ENCODE data around the gene FBXL7.

- TF ChIP-seq CTCF (conservative IDR thresholded peaks at IDR 0.05 in 1 of 2, IDR thresholded peaks at IDR 0.05 in 1 of 2; ENCODE audit: low read depth in 1 of 2, low read length in 2 of 2) (no peak), EZH2 (IDR thresholded peaks at IDR 0.05; ENCODE audit: low read length, missing control alignments) (no peak)
Observed at GRCh38 chr5:15528476-15528875, 28.5 kb downstream of the FBXL7 start.

Measured in fibroblast of lung (primary cell).